GM23338 (cell line): ENCODE measurements around the gene TMED8. TPM values are rescaled to one million over a fixed set of nuclear protein-coding genes. Genes with fewer than 3 reads are reported as not detected.

ENCODE experiments used
- CTCF ChIP-seq, 2 experiments: fragments of 200-600 bp in 1 of 2; sonication (generic) in 1 of 2; conservative IDR thresholded peaks; 2 replicates each; pipeline versions ENCODE4 v1.5.1 to v1.6.1; 2016 to 2017; ENCODE audit warnings: antibody characterized with exemption in 2 of 2, low read depth in 2 of 2, mild to moderate bottlenecking in 2 of 2, moderate library complexity in 1 of 2
- ETS1 ChIP-seq: IDR thresholded peaks from 2 replicates; pipeline ENCODE4 v1.6.1; 2016; ENCODE audit warnings: antibody characterized with exemption
- EZH2phosphoT487 ChIP-seq: fragments of 200-600 bp; sonication (generic); IDR thresholded peaks from one replicate; pipeline ENCODE4 v1.8.1; 2018; ENCODE audit warnings: antibody characterized with exemption; ENCODE audit not compliant: unreplicated experiment
- JUNB ChIP-seq: IDR thresholded peaks from one replicate; pipeline ENCODE4 v1.6.1; 2016; ENCODE audit warnings: antibody characterized with exemption; ENCODE audit not compliant: unreplicated experiment
- STAT1 ChIP-seq: IDR thresholded peaks from one replicate; pipeline ENCODE4 v1.6.1; 2016; ENCODE audit warnings: antibody characterized with exemption; ENCODE audit not compliant: unreplicated experiment
- ZNF462 ChIP-seq: fragments of 250-450 bp; sonication (Bioruptor Pico); IDR thresholded peaks from 2 replicates; pipeline ENCODE4 v1.5.0; 2020; ENCODE audit warnings: mild to moderate bottlenecking, moderate library complexity
- polyA plus RNA-seq: library from polyadenylated mRNA; unstranded; fragments of >200 nt; fragmentation: Nextera tagmentation; extraction: Ambion mirVana; gene quantifications from 2 replicates; pipeline ENCODE4 v1.2.1, GENCODE V29; 2016
- total RNA-seq: library from RNA; depleted of rRNA; stranded (reverse); fragments of >200 nt; shearing (Covaris generic); gene quantifications from 2 replicates; pipeline ENCODE4 v1.2.3, GENCODE V29; 2014

The TMED8 gene
- total and polyA plus RNA-seq, 2 experiments from 2014 or later, result 4.3 to 13.8 TPM

GRCh38 chr14:77346495-77346894 is 30.4 kb downstream of the TMED8 start (continued):
- TF ChIP-seq ZNF462 (no peak), JUNB (no peak), EZH2phosphoT487 (no peak), ETS1 (no peak), STAT1 (no peak), CTCF (conservative IDR thresholded peaks at IDR 0.05; ENCODE audit: low read depth in 2 of 2) (no peak)
